GM21528 (cell line): ENCODE measurements around the gene LRRC4C.

Experiments used
- ATAC-seq: cut with Tn5 transposase; IDR thresholded peaks from one replicate; pipeline ENCODE4 v1.9.1; 2021; ENCODE audit warnings: mild to moderate bottlenecking, moderate library complexity; ENCODE audit not compliant: unreplicated experiment, low FRiP score

LRRC4C gene

GRCh38 chr11:41274831-41275230, 184.6 kb downstream of the LRRC4C start:
- ATAC-seq, result no peak

- no peak for ATAC-seq
These were observed 185.5 kb downstream of the LRRC4C start for GRCh38 chr11:41273908-41274307.

- no peak for ATAC-seq
These were observed 192.0 kb downstream of the LRRC4C start for GRCh38 chr11:41267451-41267850.

GRCh38 chr11:41256041-41256440, 203.4 kb downstream of the LRRC4C start:
- no peak for ATAC-seq

DNA sequence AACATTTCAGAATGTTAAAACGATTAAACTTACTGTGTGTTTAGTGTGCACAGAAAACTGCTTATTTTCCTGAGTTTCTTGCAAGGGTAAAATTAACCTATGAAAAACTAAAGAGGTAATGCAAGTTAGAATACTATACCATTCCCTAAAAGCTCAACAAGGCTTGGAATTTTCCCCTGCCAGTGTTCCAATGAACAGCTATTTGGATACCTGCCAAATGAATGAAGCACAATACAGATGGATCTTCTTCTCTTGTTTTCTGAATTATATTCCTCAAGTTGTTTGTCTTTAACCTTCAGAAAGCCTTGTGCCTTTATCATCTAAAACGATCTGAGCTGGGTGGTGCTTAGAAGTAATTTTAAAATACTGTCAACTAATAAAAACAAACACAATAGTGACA, 204.5 kb downstream of the LRRC4C start:
- ATAC-seq, result no peak

- ATAC-seq, result no peak
These were observed 209.0 kb downstream of the LRRC4C start for GRCh38 chr11:41250408-41250935.

DNA sequence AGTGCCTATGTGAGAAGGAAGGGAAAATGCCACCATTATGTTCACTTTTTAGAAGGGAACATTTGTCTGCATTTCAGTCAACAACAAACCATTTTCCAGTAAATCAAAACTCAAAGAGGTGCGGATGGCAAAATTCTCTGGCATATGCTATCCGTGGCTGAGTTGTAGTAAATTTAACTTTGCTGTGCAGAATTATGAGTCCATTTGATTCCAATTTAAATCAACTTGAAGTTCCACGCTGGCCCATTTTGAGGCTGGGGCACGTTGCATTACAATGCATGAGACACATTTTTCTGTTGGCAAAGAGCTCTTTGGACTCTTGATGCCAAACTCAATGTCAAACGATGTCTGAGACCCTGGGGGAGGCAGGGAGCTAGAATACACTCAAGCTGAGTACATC, 211.8 kb downstream of the LRRC4C start:
- ATAC-seq, result no peak

- ATAC-seq, result no peak
These were observed 213.1 kb downstream of the LRRC4C start for GRCh38 chr11:41246399-41246745.

DNA sequence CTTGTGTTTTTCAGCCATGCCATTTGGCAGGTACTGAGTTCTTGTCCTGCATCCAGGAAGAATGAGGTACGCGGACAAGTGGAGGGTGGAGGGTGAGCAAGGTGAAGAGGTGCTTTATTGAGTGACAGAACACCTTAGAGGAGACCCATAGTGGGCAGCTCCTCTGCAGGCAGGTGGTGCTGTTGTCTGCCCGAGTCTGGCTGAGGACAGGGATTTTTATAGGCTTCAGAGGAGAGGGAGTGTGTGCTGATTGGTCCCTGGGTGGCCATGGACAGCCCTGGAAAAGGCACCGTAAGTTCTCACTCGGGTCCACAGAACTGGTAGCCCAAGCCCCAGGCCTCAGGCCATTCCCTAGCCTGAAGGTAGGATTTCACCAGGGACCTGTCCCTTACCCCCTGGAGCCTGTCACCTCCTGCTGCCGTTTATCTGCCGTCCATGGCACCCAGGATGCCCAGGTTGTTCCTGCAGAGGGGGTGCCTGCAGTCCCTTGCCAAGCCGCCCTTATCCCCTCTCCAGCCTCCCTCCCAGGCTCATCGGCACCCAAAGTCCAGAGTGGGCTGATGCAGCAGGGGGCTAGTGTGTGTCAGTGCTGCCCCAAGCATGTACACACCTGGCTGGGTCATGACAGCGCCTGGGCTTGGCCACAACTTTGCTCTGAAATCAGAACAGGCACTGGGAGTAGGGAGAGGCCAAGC, 213.6 kb downstream of the LRRC4C start:
- no peak for ATAC-seq

GRCh38 chr11:41245184-41245583, 214.3 kb downstream of the LRRC4C start:
- no peak for ATAC-seq

DNA sequence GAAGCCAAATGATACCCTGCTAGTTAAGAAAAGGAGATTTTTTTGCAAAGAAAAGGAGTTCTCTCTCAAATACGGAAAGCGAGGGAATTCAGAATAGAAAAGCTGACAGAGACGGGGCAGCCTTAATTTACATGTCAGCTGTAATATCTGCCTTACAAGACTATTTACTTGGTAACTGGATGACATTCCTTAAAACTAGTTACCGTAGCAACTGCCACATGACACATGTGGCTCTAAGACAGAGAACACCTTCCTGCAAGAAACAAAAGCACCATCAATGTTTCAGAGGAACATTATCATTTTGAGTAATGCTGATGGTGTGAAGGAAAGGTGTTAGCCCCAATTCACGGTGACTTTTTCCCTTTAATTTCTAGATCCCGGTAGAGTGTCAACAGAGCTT, 222.1 kb downstream of the LRRC4C start:
- no peak for ATAC-seq

DNA sequence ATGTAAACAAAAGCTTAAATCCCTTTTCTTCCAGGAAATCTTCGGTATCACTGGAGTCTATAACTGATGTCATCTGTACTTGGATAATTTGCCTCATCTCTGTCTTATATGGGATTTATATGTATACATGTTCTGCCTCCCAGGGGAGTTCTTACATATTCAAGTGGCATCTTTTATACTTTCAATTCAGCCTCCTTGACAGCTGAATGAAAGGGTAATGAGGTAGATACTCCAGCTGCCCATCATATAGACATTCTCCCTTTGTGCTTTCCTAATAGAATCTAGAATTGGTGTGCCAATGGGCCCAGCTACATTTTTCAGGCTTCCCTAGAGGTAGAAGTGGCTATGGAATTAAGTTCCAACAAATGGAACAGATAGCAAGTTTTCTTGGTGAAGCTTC, 223.8 kb downstream of the LRRC4C start:
- ATAC-seq, result no peak

- ATAC-seq, result no peak
These were observed 233.4 kb downstream of the LRRC4C start for GRCh38 chr11:41225856-41226633.

DNA sequence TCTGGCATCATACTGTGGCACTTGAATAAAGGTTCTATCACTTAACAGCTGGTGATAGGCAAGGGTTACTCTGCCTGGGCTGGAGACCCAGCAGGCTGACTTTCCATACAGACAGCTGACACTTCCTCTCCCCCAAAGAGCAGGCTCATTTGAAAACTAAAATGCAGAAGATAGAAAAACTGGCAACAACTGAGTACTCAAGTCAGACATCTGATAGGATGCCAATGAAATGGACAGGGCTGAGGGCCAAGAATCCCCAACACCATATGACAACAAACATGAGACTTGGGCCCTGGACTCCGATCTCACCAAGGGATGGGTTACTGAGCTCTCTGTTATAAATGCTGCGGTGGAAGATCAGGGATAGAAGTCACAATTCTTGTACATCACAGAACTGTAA, 237.2 kb downstream of the LRRC4C start:
- ATAC-seq, result no peak

DNA sequence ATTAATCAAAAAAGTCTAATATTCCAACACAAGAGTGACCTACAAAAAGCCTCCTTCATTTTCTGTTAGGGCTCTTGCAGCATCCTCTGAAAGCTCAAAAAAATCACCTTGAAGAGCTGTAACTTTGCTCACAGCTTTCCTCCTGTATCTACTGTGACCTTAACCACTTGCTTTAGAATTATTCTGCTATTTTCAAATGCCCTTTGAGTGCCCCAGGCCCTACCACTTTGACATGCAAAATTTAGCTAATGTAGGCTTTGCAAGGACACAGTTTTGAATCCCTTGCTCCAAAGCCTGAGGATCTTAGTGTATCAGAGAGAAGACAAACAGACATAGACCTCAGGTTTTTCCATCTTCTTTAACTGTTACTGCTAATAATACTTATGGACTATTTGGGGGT, 253.1 kb downstream of the LRRC4C start:
- no peak for ATAC-seq

GRCh38 chr11:41201156-41201555, 258.3 kb downstream of the LRRC4C start:
- ATAC-seq, result no peak

GRCh38 chr11:41190437-41191082, 268.9 kb downstream of the LRRC4C start:
- ATAC-seq, result no peak

DNA sequence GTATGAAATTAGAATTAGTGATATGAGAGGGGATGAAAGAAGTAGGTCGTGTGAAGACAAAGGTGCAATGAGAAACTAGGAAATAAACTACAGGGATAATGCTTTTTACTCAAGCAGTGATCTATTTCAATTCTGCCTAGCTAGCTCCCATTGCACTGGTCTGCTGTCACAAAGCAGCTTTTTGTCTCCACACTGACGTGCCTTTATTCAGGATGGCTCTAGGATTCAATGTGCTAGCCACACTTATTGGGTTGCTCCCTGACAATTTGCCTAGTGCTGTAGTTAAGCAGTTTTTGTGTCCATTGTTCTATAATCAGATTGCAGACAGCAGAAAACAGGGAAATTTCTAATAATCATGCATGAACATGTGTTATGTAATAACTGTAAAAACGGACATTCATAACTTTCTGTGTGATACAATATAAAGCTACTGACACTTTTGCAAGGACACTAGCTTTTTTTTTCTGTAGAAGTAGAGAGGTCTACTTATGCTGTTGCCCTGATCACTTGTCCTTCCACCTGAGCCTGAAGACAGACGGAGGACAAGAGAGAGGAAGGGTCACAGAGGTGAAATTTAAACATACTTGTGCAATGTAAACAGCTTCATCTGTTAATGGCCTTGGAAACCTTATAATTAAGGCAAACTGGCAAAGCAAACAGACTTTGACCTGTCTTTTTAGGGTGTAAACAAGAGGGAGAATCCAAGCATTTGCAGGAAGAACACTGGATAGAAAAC, 269.6 kb downstream of the LRRC4C start:
- ATAC-seq, result no peak

GRCh38 chr11:41177791-41178190, 281.7 kb downstream of the LRRC4C start:
- ATAC-seq, result no peak

GRCh38 chr11:41175304-41175972, 284.0 kb downstream of the LRRC4C start:
- ATAC-seq, result no peak
